Fibroblast of lung (primary cell): Measurements from ENCODE around the gene MAB21L4.

Source experiments
- EZH2 ChIP-seq: IDR thresholded peaks from 2 replicates; pipeline ENCODE4 v1.5.1; 2012; ENCODE audit warnings: low read length, control low read depth, mild to moderate bottlenecking; ENCODE audit errors: missing control alignments
- TF ChIP-seq, protein P1 (sequence below), 2 donors: IDR thresholded peaks in 1 of 2; conservative IDR thresholded peaks in 1 of 2; 1 replicate in 1 of 2; 2 replicates in 1 of 2; pipeline ENCODE4 v1.5.1; 2011 to 2012; ENCODE audit warnings: low read length in 2 of 2, control low read depth in 1 of 2, inconsistent platforms in 1 of 2, low read depth in 1 of 2, mild to moderate bottlenecking in 1 of 2

GRCh38 chr2:240898731-240899467, 2.9 kb upstream of the MAB21L4 start:
- no peak for TF ChIP-seq EZH2
- TF ChIP-seq, protein P1, sequence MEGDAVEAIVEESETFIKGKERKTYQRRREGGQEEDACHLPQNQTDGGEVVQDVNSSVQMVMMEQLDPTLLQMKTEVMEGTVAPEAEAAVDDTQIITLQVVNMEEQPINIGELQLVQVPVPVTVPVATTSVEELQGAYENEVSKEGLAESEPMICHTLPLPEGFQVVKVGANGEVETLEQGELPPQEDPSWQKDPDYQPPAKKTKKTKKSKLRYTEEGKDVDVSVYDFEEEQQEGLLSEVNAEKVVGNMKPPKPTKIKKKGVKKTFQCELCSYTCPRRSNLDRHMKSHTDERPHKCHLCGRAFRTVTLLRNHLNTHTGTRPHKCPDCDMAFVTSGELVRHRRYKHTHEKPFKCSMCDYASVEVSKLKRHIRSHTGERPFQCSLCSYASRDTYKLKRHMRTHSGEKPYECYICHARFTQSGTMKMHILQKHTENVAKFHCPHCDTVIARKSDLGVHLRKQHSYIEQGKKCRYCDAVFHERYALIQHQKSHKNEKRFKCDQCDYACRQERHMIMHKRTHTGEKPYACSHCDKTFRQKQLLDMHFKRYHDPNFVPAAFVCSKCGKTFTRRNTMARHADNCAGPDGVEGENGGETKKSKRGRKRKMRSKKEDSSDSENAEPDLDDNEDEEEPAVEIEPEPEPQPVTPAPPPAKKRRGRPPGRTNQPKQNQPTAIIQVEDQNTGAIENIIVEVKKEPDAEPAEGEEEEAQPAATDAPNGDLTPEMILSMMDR (conservative IDR thresholded peaks at IDR 0.05 in 1 of 2, IDR thresholded peaks at IDR 0.05 in 1 of 2; ENCODE audit: low read depth in 1 of 2, low read length in 2 of 2): no peak
